HCT116 (cell line): ENCODE measurements around the gene DOCK9.

Experiments
- EZH2phosphoT487 ChIP-seq: fragments of 200-600 bp; IDR thresholded peaks from 2 replicates; pipeline ENCODE4 v1.6.1; 2018; ENCODE audit warnings: antibody characterized with exemption, borderline replicate concordance
- POLR2AphosphoS5 ChIP-seq: IDR thresholded peaks from 2 replicates; pipeline ENCODE4 v1.6.1; 2011; ENCODE audit warnings: mild to moderate bottlenecking, low read depth, low read length, moderate library complexity
- ZFX ChIP-seq: fragments of 450-650 bp; IDR thresholded peaks from 2 replicates; pipeline ENCODE4 v1.6.1; 2017
- TF ChIP-seq, protein P1 (sequence below), 3 experiments: fragments of 200-600 bp in 1 of 3; sonication (generic) in 1 of 3; IDR thresholded peaks in 2 of 3; conservative IDR thresholded peaks in 1 of 3; 2 replicates each; pipeline ENCODE4 v1.5.1; 2012 to 2017; ENCODE audit warnings: low read depth in 2 of 3, low read length in 2 of 3, antibody characterized with exemption in 1 of 3, borderline replicate concordance in 1 of 3, control low read depth in 1 of 3, mild to moderate bottlenecking in 1 of 3, mixed read lengths in 1 of 3, mixed run types in 1 of 3, moderate library complexity in 1 of 3; ENCODE audit not compliant: insufficient read depth in 1 of 3

DNA sequence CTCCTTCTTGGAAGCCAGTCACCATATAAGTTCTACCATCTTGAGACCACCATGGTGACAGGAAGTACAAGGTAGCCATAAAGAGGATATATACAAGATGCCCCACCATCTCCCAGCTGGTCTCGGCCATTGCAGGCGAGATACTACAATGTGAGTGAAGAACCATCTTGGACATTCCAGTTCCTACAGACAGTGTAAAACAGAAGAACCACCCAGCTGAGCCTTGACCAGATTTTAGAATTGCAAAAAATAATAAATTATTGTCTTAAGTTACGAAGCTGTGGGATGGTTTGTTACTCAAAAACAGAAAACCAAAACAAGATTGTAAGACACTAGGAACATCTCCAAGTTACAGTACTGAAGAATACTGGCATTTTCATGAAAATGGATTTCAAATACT lies 43.6 kb downstream of the DOCK9 start:
- TF ChIP-seq, protein P1, sequence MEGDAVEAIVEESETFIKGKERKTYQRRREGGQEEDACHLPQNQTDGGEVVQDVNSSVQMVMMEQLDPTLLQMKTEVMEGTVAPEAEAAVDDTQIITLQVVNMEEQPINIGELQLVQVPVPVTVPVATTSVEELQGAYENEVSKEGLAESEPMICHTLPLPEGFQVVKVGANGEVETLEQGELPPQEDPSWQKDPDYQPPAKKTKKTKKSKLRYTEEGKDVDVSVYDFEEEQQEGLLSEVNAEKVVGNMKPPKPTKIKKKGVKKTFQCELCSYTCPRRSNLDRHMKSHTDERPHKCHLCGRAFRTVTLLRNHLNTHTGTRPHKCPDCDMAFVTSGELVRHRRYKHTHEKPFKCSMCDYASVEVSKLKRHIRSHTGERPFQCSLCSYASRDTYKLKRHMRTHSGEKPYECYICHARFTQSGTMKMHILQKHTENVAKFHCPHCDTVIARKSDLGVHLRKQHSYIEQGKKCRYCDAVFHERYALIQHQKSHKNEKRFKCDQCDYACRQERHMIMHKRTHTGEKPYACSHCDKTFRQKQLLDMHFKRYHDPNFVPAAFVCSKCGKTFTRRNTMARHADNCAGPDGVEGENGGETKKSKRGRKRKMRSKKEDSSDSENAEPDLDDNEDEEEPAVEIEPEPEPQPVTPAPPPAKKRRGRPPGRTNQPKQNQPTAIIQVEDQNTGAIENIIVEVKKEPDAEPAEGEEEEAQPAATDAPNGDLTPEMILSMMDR (IDR thresholded peaks at IDR 0.05 in 2 of 3, conservative IDR thresholded peaks at IDR 0.05 in 1 of 3; ENCODE audit: borderline replicate concordance in 1 of 3, insufficient read depth in 1 of 3, low read depth in 2 of 3, low read length in 2 of 3): no peak
- no peak for TF ChIP-seq POLR2AphosphoS5
- no peak for TF ChIP-seq EZH2phosphoT487
- TF ChIP-seq ZFX: no peak
